ENCODE data around the gene SLC35F3.
A peak's percentile ranks its signal among the peaks of the same experiment; 100 is the strongest.
"Not testable (repeated sequence)": the region's sequence is repeated elsewhere in the genome, so short reads cannot be mapped to it uniquely, and the experiment has no call there.

Gene SLC35F3

GRCh38 chr1:234152344-234152743, 247.9 kb downstream of the SLC35F3 start:
- not testable (repeated sequence) for DNase-seq

DNA sequence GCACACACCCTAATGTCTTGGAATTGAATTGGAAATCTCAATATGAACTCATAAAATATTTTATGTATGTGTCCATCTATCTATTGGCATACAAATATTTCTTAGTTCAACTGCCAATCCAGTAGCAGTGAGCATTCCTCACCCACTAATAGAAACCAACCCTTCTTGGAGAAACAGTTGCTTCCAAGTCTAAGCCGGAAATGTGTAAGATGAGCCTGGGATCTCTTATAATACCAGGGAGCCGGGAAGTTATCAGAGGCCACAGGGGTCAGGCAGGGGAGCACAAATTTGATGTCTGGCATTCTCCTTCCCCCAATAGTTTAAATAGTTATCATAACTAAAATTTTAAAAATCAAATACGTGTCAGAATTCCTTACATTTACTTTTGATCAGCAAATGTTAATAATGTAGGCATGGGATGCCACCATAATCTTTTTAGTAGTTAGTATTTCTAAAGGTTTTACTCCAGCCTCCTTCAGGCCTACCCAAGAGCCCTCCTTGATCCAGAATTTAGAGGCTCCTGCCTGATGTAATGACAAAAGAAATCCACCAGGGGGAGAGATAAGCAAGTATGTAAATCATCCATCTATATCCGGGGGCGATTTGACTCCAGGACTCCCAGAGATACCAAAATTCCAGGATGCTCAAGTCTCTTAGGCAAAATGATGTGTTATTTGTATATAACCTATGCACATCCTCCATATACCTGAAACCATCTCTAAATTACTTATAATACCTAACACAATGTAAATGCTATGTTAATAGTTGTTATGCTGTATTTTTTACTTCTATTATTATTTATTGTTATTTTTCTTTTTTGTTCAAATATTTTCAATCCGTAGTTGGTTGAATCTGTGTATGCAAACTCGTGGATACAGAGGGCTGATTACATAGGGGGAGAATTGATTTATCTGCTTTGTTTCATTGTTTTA, 250.1 kb downstream of the SLC35F3 start:
- peak; percentile 66 for DNase-seq

DNA sequence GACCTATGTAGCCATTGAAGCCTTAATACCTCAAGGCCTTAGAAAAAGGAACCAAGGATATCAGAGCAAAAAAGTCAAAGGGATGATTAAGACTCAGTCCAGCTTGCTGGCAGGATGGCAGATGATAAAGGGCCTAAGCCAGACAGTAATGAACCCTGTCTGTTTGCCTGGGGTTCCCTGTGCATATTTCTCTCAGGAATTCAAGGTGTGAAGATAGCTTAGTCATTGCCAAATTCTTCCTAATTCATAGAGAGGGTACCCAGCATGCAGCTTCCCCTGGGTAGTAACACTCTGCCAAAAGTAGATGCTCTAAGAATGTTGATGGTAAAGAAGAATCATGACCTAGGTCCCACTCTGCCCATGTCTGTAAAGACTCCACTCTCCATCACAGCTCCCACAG, 258.2 kb downstream of the SLC35F3 start:
- no peak for DNase-seq

DNA sequence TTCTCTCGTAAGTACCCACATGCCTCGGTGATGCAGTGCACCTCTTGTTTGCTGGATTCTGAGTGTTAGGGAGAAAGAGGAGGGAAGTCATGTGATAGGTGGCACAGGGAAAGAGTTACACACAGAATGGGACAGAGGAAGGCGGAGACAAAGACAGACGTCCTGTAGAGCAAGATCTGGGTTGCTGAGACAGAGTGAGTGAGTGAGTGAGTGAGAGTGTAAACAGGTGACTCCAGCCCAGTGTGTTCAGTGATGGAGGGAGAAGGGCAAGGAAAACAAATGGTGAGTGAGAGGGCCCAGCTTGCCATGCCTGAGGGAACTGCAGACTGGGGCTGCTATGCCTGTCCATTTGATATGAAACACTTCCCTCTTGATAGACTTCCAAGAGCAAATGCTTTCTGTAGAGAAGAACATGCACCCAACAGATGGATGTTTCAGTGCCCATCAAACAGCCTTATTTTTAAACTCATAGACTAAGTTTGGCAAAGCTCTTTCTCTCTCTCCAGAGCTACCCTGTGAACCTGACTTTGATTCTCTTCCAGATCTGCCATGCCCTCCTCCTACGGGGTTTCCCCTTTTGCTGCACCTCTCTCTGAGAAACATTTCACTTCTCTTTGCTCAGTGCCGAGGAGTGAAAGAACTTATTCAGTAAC, 258.9 kb downstream of the SLC35F3 start:
- no peak for DNase-seq

GRCh38 chr1:234164098-234164709, 259.7 kb downstream of the SLC35F3 start:
- no peak for DNase-seq

DNA sequence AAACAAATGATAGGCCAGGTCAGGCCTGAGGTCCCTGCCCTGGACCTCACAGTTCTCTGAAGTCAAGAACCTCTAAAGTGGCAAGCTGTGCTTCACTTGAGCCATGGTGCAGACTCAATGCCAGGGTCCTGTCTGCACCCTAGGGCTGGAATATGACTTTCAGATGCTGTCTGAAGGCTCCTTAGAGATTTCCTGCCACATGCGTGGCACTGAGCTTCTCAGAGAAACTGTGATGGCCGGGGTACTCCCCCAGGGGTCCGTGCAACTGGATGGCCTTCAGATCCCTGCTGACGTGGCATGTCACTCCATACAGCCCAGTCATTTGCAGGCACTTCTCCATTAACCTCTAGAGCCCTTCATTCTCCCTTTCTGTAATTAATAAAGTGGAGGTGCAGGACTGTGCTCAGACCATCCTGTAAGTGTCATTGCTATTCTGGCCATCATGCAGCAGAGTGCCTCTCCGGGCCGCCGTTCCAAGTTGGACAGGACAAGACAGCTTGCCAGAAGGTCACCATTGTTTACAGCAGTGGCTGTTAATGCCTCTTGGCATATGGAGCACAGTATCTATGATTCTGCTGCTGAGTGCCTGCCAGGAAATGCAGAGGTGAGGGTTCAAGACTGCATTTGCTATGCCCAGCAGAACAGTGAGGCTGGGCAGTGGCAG, 263.7 kb downstream of the SLC35F3 start:
- DNase-seq: no peak

- DNase-seq: no peak
Measured at GRCh38 chr1:234169161-234169849, 264.8 kb downstream of the SLC35F3 start.

- DNase-seq: no peak
Measured at GRCh38 chr1:234170067-234170466, 265.6 kb downstream of the SLC35F3 start.

DNA sequence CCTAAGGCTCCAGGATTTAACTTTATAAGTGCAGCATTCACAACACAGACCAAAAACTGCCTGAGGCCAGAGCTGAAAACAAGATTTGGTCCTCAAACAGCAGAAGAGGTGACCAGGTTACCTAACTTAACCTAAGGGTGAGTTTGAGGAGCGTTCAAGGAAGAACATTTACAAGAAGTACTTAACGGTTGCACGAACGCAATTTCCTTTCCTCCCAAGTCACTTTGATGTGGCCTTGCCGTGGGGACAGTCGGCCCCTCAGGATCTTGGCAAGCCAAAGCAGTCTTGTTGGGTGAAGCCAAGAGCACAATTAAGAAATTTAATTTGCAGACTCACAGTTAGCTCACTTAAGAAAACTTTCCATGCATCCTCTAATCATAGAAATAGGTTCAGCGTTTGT, 266.1 kb downstream of the SLC35F3 start:
- DNase-seq: no peak

DNA sequence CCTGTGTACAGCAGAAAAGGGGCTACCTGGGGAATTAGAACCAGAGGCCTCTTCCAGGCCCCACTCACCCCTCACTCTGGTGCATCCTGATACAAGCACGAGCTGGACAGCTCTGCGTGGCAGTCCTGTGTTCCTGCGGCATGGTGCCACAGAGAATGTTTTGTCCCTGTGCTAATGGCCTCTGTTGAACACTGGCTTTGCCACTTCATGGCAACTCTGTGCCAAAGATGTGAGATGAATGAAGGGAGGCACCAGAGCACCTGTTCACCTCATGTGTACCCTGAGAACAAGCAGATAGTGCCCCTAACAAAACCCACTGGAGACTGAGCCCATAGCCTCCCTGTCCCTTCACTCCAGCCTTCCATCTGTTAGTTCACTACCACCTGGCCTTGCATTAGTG, 269.5 kb downstream of the SLC35F3 start:
- no peak for DNase-seq

- DNase-seq: no peak
Measured at GRCh38 chr1:234175363-234175762, 270.9 kb downstream of the SLC35F3 start.

DNA sequence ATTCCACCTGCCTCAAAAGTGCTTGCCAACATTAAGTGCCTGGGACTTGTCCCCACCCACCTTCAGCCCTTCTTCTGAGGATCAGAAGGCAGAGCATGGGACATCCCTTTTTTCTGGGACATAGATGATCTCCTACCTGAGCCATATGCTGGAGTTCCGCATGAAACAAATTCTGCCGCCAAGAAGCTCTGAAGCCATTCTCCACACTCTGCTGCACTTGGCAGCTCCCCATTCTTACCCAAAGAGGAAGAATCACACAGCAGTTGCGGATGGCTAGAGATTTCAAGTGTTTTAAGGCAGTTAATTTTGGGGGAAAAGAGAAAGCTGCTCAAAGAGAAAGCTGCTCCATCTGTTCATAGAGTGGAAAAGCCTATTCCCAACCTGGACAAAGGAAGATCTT, 271.5 kb downstream of the SLC35F3 start:
- DNase-seq: no peak

DNA sequence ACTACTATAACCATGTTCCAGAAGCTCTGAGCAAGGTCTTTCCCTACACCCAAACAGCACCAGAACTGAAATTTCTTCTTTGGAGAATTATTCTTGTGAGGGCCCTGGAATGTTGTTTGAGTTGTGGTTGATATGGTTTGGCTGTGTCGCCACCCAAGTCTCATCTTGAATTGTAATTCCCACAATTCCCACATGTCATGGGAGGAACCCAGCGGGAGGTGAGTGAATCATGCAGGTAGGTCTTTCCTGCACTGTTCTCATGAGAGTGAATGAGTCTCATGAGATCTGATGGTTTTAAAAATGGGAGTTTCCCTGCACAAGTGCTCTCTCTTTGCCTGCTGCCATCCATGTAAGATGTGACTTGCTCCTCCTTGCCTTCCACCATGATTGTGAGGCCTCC, 272.4 kb downstream of the SLC35F3 start:
- not testable (repeated sequence) for DNase-seq

- no peak for DNase-seq
Measured at GRCh38 chr1:234185438-234185837, 281.0 kb downstream of the SLC35F3 start.

- no peak for DNase-seq
Measured at GRCh38 chr1:234186037-234186688, 281.7 kb downstream of the SLC35F3 start.

DNA sequence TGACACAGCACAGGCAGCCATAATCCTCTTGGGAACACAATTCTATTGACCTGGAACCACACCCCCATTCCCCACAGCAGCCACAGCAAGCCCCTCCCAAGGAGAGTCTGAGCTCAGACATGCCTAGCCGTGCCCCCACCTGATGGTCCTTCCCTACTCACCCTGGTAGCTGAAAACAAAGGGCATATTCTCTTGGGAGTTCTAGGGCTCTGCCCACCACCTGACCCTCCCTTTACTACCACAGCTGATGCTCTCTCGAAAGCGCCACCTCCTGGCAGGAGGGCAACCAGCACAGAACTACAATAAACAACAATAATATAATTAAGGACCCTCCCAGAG, 283.9 kb downstream of the SLC35F3 start:
- DNase-seq: no peak

- no peak for DNase-seq
Measured at GRCh38 chr1:234197839-234198238, 293.4 kb downstream of the SLC35F3 start.

- DNase-seq: no peak
Measured at GRCh38 chr1:234199476-234200127, 295.1 kb downstream of the SLC35F3 start.

- DNase-seq: no peak
Measured at GRCh38 chr1:234200566-234200965, 296.1 kb downstream of the SLC35F3 start.

DNA sequence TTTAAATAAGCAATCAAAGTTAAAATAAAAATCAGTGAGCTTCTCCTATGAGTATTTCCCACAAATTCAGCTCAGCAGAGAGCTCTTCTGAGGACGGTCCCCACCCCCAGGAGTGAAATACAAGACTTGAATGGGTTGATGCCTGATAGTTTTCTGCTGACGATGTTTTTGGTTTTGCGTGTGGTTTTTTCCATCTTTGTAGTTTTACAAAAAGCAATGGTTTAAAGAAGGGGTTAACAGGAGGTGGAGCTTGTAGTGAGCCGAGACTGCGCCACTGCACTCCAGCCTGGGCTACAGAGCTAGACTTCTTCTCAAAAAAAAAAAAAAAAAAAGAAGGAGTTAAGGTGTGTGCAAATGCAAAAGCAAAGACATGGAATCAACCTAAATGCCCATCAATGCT, 297.1 kb downstream of the SLC35F3 start:
- peak; percentile 18 for DNase-seq

DNA sequence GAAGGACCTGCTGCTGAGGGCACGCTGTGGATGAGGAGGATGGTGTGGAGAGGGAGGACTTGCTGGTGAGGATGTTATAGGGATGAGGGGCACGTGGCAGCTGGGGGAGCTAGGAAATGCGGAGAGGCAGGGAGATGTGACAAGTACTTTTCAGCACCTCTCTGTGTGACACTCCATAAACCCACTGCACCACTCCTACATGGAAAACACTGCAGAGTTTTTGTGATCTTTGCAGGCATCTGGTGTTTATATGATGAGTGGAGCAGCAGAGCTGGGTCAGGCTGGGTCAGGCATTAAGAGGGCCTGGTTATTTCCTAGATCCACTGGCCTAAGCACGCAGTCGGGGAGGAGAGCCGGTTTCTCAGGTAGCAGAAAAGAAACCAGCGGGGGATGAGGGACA, 301.5 kb downstream of the SLC35F3 start:
- no peak for DNase-seq

Measured in RPMI8226 (cell line).